Large intestine (tissue), 3 donors: ENCODE measurements around the gene TET1. TPM values are rescaled to one million over a fixed set of nuclear protein-coding genes. Genes with fewer than 3 reads are reported as not detected.
"Not testable (repeated sequence)": the region's sequence is repeated elsewhere in the genome, so short reads cannot be mapped to it uniquely, and the experiment has no call there.

Experiments
- DNase-seq, 2 donors: peaks; one replicate each; pipeline versions ENCODE4 v3.0.0 to v3.0.0-alpha.2; 2013
- H3K27ac ChIP-seq: one replicate; pipeline ENCODE4 v1.5.1; 2013; ENCODE audit warnings: low read length
- H3K27me3 ChIP-seq: 2 replicates; pipeline ENCODE4 v1.6.1; 2013; ENCODE audit warnings: low read length; ENCODE audit not compliant: control insufficient read depth, insufficient read depth
- H3K36me3 ChIP-seq: 2 replicates; pipeline ENCODE4 v1.6.1; 2013; ENCODE audit warnings: low read length; ENCODE audit not compliant: control insufficient read depth, insufficient read depth
- H3K4me1 ChIP-seq: one replicate; pipeline ENCODE4 v1.6.1; 2013; ENCODE audit warnings: low read length; ENCODE audit not compliant: control insufficient read depth, insufficient read depth
- H3K4me3 ChIP-seq: one replicate; pipeline ENCODE4 v1.5.1; 2013; ENCODE audit warnings: low read length
- H3K9me3 ChIP-seq: one replicate; pipeline ENCODE4 v1.6.1; 2013; ENCODE audit warnings: mild to moderate bottlenecking, low read depth, low read length, moderate library complexity; ENCODE audit not compliant: control insufficient read depth
- WGBS: methylation state at CpG from one replicate; pipeline ENCODE4 v1.1.5; 2013; ENCODE audit warnings: low lambda C conversion rate; ENCODE audit not compliant: insufficient coverage; 5-methylcytosine and 5-hydroxymethylcytosine counted together
- polyA plus RNA-seq: library from polyadenylated mRNA; unstranded; fragments of 120-200 nt; gene quantifications from one replicate; pipeline ENCODE4 v1.2.1, GENCODE V29; 2013

Gene TET1
- polyA plus RNA-seq, 1 donor = 3.2 TPM

GRCh38 chr10:68633281-68633680 lies 73.1 kb downstream of the TET1 start:
- DNase-seq = no peak
- H3K9me3 ChIP-seq = no peaks in the 10 kb centered on the region
- H3K4me1 ChIP-seq = no peaks in the 10 kb centered on the region
- 80% methylated on average over 1 of the region's 4 CpGs for WGBS
- H3K4me3 ChIP-seq = no peak overlapping the region
- H3K27ac ChIP-seq = no peak overlapping the region
- no peaks in the 10 kb centered on the region for H3K36me3 ChIP-seq
- H3K27me3 ChIP-seq = no peaks in the 10 kb centered on the region

- Histone ChIP-seq H3K36me3 (no peaks in the 10 kb centered on the region), H3K4me3 (no peak overlapping the region), H3K9me3 (no peaks in the 10 kb centered on the region), H3K27me3 (no peaks in the 10 kb centered on the region), H3K4me1 (no peaks in the 10 kb centered on the region), H3K27ac (no peak overlapping the region)
- no peak for DNase-seq
- WGBS = no CpG with 5 or more reads among the region's 4 CpGs
These were observed 73.8 kb downstream of the TET1 start for GRCh38 chr10:68633816-68634466.

GRCh38 chr10:68636335-68636734 lies 76.2 kb downstream of the TET1 start:
- Histone ChIP-seq H3K4me3 (no peak overlapping the region), H3K4me1 (no peaks in the 10 kb centered on the region), H3K36me3 (no peaks in the 10 kb centered on the region), H3K27ac (no peak overlapping the region), H3K9me3 (no peaks in the 10 kb centered on the region), H3K27me3 (no peaks in the 10 kb centered on the region)
- no CpG with 5 or more reads among the region's 3 CpGs for WGBS
- DNase-seq = no peak

GRCh38 chr10:68643550-68643949 lies 83.4 kb downstream of the TET1 start:
- not testable (repeated sequence) for H3K4me3 ChIP-seq, H3K27me3 ChIP-seq, H3K9me3 ChIP-seq, H3K36me3 ChIP-seq, DNase-seq, H3K4me1 ChIP-seq, H3K27ac ChIP-seq
- 100% methylated on average over 1 of the region's 5 CpGs for WGBS

- Histone ChIP-seq H3K27me3 (no peaks in the 10 kb centered on the region), H3K4me1 (no peaks in the 10 kb centered on the region), H3K27ac (no peak overlapping the region), H3K4me3 (no peak overlapping the region), H3K36me3 (peaks cover 8% of the 10 kb centered on the region), H3K9me3 (peaks cover 3% of the 10 kb centered on the region)
- DNase-seq = no peak
- 100% methylated on average over 1 of the region's 2 CpGs for WGBS
These were observed 87.7 kb downstream of the TET1 start for GRCh38 chr10:68647672-68648341.

GRCh38 chr10:68655620-68656126 lies 95.5 kb downstream of the TET1 start:
- Histone ChIP-seq H3K36me3 (peaks cover 14% of the 10 kb centered on the region), H3K27me3 (no peaks in the 10 kb centered on the region), H3K4me1 (no peaks in the 10 kb centered on the region), H3K9me3 (no peaks in the 10 kb centered on the region), H3K27ac (no peak overlapping the region), H3K4me3 (no peak overlapping the region)
- DNase-seq = no peak
- no CpG with 5 or more reads among the region's 3 CpGs for WGBS

GRCh38 chr10:68665841-68666240 lies 105.7 kb downstream of the TET1 start:
- H3K27me3 ChIP-seq = no peaks in the 10 kb centered on the region
- H3K4me1 ChIP-seq = no peaks in the 10 kb centered on the region
- H3K9me3 ChIP-seq = no peaks in the 10 kb centered on the region
- DNase-seq = no peak
- H3K4me3 ChIP-seq = no peak overlapping the region
- no CpG with 5 or more reads among the region's 2 CpGs for WGBS
- no peak overlapping the region for H3K27ac ChIP-seq
- H3K36me3 ChIP-seq = peaks cover 7% of the 10 kb centered on the region

GRCh38 chr10:68666280-68666760 lies 106.2 kb downstream of the TET1 start:
- H3K27ac ChIP-seq = no peak overlapping the region
- no peaks in the 10 kb centered on the region for H3K9me3 ChIP-seq
- H3K4me3 ChIP-seq = no peak overlapping the region
- H3K27me3 ChIP-seq = no peaks in the 10 kb centered on the region
- peaks cover 7% of the 10 kb centered on the region for H3K36me3 ChIP-seq
- no peak for DNase-seq
- no CpG with 5 or more reads among the region's 5 CpGs for WGBS
- H3K4me1 ChIP-seq = no peaks in the 10 kb centered on the region

- WGBS = no CpG with 5 or more reads among the region's 5 CpGs
These were observed 108.1 kb downstream of the TET1 start for GRCh38 chr10:68668231-68668630.

GRCh38 chr10:68668972-68669371 lies 108.8 kb downstream of the TET1 start:
- Histone ChIP-seq H3K27me3 (no peaks in the 10 kb centered on the region), H3K4me3 (no peak overlapping the region), H3K4me1 (no peaks in the 10 kb centered on the region), H3K9me3 (no peaks in the 10 kb centered on the region), H3K36me3 (peaks cover 11% of the 10 kb centered on the region), H3K27ac (no peak overlapping the region)
- no peak for DNase-seq
- 100% methylated on average over 3 of the region's 4 CpGs for WGBS

More at GRCh38 chr10:68668231-68668630, 108.1 kb downstream of the TET1 start:
- Histone ChIP-seq H3K4me3 (no peak overlapping the region), H3K4me1 (no peaks in the 10 kb centered on the region), H3K36me3 (peaks cover 9% of the 10 kb centered on the region), H3K9me3 (no peaks in the 10 kb centered on the region), H3K27ac (no peak overlapping the region), H3K27me3 (no peaks in the 10 kb centered on the region)
- no peak for DNase-seq
